Lower lobe of right lung (tissue), 2 donors: ENCODE results near the gene KRT6A. TPM values are rescaled to one million over a fixed set of nuclear protein-coding genes. Genes with fewer than 3 reads are reported as not detected.

Source experiments
- ATAC-seq, 2 donors: fragments of 200-7000 bp; cut with Tn5 transposase; one replicate each; pipeline ENCODE4 v1.9.1; 2020 to 2022; ENCODE audit warnings: mild to moderate bottlenecking in 2 of 2, moderate library complexity in 2 of 2
- DNase-seq: peaks from one replicate; pipeline ENCODE4 v3.0.0-alpha.2; 2020
- H3K27ac ChIP-seq: fragments of 200-600 bp; one replicate; pipeline ENCODE4 v1.8.0; 2022
- H3K27me3 ChIP-seq: fragments of 200-600 bp; one replicate; pipeline ENCODE4 v1.8.0; 2022; ENCODE audit warnings: low read depth
- H3K36me3 ChIP-seq: fragments of 200-600 bp; one replicate; pipeline ENCODE4 v1.8.0; 2022; ENCODE audit warnings: mild to moderate bottlenecking
- H3K4me1 ChIP-seq: fragments of 200-600 bp; one replicate; pipeline ENCODE4 v1.8.0; 2022
- H3K4me3 ChIP-seq: fragments of 200-600 bp; one replicate; pipeline ENCODE4 v1.8.0; 2022; ENCODE audit warnings: mild to moderate bottlenecking
- H3K9me3 ChIP-seq: fragments of 200-600 bp; one replicate; pipeline ENCODE4 v1.8.0; 2022
- intact Hi-C: fragments of 100-400 bp; cut with DNase I; formaldehyde crosslinking; loops from one replicate; pipeline ENCODE4 v1.11.0; 2022
- total RNA-seq: library from RNA; stranded (reverse); fragmentation: NEBNext Ultra II Directional; extraction: Animal tissue kit (Norgen Biotek cat#: 25700); gene quantifications from one replicate; pipeline ENCODE4 v1.2.1, GENCODE V29; 2021
- TF ChIP-seq, protein P1 (sequence below): fragments of 200-600 bp; IDR thresholded peaks from one replicate; pipeline ENCODE4 v1.8.0; 2022; ENCODE audit warnings: antibody characterized with exemption, mild to moderate bottlenecking
- donor health status: DM: no; HTN: yes; CAD: no; lungs with severe emphysema.

KRT6A gene
- total RNA-seq, 1 donor from 2014 or later, result 0.74 TPM

DNA sequence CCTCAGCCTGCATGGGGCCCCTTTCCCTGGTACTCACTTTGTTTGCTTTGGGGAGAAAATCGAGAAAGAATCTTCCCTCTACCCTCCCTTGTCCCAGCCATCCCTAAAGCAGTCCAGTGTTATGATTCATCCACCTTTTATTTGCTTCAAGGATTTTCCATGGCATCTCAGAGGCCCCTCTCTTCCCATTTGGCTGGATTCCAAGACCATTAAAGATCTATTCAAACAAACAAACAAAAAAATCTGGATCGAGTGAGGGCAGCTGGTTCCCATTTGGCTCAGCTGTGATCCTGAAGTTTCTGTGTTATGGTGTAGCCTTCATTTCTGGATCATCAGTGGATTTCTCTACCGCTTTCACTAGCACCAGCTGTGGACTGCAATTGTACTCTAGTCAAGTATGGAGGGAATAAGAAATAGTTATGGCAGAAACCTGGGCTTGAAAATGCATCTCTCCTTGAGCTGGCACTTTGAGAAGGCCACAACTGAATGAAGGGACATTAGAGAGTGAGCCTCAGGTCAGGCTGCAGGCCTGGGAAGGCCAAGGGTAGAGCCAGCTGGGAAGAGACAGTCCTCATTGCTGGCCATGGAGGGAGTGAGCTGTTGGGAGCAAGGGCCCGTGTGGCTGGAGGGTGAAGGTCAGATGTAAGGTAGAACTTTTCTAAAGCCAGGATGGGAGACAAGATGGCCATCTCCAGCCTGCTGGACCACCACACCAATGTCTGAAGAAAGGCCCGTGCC lies 46.2 kb upstream of the KRT6A start:
- Histone ChIP-seq H3K27me3 (no peaks in the 10 kb centered on the region), H3K27ac (no peak overlapping the region), H3K36me3 (no peaks in the 10 kb centered on the region), H3K9me3 (no peaks in the 10 kb centered on the region), H3K4me1 (peaks cover 4% of the 10 kb centered on the region), H3K4me3 (no peak overlapping the region)
- intact Hi-C loops, result no loop called here
- ATAC-seq, result no peak
- no peak for DNase-seq
- TF ChIP-seq, protein P1, sequence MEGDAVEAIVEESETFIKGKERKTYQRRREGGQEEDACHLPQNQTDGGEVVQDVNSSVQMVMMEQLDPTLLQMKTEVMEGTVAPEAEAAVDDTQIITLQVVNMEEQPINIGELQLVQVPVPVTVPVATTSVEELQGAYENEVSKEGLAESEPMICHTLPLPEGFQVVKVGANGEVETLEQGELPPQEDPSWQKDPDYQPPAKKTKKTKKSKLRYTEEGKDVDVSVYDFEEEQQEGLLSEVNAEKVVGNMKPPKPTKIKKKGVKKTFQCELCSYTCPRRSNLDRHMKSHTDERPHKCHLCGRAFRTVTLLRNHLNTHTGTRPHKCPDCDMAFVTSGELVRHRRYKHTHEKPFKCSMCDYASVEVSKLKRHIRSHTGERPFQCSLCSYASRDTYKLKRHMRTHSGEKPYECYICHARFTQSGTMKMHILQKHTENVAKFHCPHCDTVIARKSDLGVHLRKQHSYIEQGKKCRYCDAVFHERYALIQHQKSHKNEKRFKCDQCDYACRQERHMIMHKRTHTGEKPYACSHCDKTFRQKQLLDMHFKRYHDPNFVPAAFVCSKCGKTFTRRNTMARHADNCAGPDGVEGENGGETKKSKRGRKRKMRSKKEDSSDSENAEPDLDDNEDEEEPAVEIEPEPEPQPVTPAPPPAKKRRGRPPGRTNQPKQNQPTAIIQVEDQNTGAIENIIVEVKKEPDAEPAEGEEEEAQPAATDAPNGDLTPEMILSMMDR, result no peak

DNA sequence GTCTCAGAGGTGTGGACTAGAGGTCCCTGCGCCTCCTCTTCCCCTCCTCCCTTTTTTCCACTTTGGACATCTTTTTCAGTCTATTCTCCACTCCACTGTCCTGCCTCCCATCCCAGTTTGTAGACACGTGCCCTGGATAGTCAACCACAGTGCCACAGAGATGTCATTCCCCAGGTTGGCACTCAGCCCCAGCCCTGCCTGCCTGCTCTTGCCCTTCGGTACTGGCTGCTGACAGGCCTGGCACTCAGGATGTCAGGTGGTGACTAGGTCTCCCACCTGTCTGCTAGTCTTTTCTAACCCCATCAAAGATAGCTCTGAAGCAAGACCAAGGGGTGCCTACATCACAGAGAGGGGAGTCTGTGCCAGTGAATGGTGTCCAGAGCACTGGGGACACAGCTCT lies 44.0 kb upstream of the KRT6A start:
- ATAC-seq (no peak), DNase-seq (no peak)
- no peak overlapping the region for H3K4me3 ChIP-seq
- H3K9me3 ChIP-seq, result no peaks in the 10 kb centered on the region
- intact Hi-C loops, result no loop called here
- no peaks in the 10 kb centered on the region for H3K27me3 ChIP-seq
- TF ChIP-seq, protein P1, result no peak
- H3K27ac ChIP-seq, result no peak overlapping the region
- peaks cover 4% of the 10 kb centered on the region for H3K4me1 ChIP-seq
- no peaks in the 10 kb centered on the region for H3K36me3 ChIP-seq

DNA sequence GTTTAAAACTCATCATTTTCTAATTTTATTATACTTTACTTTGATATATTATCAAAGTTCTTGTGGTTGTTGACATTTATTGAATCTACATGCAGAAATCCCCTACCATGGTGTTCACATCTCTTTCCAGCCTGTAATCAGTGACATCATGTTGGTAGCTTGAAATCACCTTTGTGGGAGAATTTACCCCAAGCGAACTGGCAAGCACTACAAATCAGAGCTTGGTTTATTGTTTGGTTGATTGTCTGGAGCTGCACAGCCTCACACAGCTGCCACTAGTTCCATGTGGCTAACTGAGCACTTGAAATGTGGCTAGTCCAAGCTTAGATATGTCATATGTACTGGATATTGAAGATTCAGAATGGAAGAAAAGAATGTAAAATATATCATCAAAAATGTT lies 42.5 kb upstream of the KRT6A start:
- DNase-seq, result no peak
- Histone ChIP-seq H3K9me3 (no peaks in the 10 kb centered on the region), H3K27ac (no peak overlapping the region), H3K4me1 (peaks cover 4% of the 10 kb centered on the region), H3K27me3 (no peaks in the 10 kb centered on the region), H3K4me3 (no peak overlapping the region), H3K36me3 (no peaks in the 10 kb centered on the region)
- TF ChIP-seq, protein P1, result no peak
- intact Hi-C loops, result no loop called here
- no peak for ATAC-seq

DNA sequence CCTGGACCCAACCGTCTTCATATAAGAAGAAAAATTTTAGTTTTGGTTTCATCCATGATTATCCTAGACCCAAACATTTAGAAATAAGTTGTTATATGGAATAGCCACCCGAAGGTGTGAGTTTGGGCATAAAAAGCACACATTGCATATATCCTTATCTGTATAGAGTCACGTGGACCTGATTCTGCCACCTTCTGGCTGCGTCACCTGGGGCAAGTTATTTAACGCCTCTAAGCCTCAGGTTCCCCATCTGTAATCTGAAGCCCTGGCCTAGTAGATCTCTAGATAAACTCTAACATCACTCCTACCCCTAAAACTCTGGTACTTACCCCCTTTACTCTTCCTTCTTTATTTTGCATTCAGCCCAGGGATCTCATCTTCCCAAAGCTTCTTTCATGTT lies 41.4 kb upstream of the KRT6A start:
- H3K27ac ChIP-seq, result no peak overlapping the region
- DNase-seq, result no peak

DNA sequence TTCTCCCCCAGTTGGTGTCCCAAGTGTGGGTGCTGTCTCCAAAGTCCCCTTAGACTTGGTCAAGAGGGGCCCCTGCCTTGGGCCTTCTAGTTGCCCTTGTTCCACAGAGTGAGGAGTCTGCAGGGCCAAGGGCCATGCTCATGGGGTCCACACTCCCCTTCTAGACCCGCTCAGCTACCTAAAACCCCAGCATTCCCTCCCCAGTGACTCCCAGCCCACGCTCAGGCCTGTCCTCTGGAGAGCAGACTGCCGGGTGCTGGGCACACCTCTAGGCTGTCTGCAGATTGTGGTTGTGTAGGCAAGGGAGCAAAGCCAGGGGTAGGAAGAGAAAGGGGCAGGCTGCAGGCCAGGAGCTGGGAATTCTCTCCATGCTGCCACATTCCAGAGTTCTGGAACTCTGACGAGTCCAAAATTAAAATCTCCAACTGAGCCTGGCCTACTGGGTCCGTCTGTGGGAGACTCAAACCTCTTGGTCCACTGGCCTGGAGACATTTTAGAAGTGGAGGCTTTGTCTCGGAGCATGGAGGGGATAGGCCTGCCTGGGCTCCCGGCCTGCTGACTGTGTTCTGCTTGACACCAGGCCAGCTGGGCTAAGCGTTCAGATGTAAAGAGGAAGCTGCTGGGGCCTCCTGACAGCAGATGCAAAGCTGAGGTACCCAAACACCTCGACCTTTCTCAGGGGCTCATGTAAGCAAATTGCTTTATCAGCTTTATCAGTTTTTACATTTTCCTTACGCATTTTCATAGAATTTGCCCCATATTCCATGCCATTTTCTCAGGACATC lies 40.8 kb upstream of the KRT6A start:
- no peaks in the 10 kb centered on the region for H3K36me3 ChIP-seq
- TF ChIP-seq, protein P1, result no peak
- H3K9me3 ChIP-seq, result no peaks in the 10 kb centered on the region
- H3K27ac ChIP-seq, result no peak overlapping the region
- no peaks in the 10 kb centered on the region for H3K4me1 ChIP-seq
- H3K4me3 ChIP-seq, result no peak overlapping the region
- ATAC-seq (no peak), DNase-seq (no peak)
- intact Hi-C loops, result no loop called here
- no peaks in the 10 kb centered on the region for H3K27me3 ChIP-seq

More for the DNA sequence above, 41.4 kb upstream of the KRT6A start:
- H3K36me3 ChIP-seq, result no peaks in the 10 kb centered on the region
- H3K9me3 ChIP-seq, result no peaks in the 10 kb centered on the region
- no peaks in the 10 kb centered on the region for H3K27me3 ChIP-seq
- H3K4me1 ChIP-seq, result peaks cover 4% of the 10 kb centered on the region
- intact Hi-C loops, result no loop called here
- TF ChIP-seq, protein P1, result no peak
- no peak for ATAC-seq
- H3K4me3 ChIP-seq, result no peak overlapping the region
